K562 (cell line): ENCODE data around the gene B3GALT4. TPM values are rescaled to one million over a fixed set of nuclear protein-coding genes. Genes with fewer than 3 reads are reported as not detected.

Source experiments
- BACH1 ChIP-seq: fragments of 200-800 bp; sonication (Bioruptor generic); IDR thresholded peaks from 2 replicates; pipeline ENCODE4 v1.6.1; 2016; ENCODE audit warnings: missing genetic modification characterization, missing compliant biosample characterization
- E2F3 ChIP-seq: fragments of 250-450 bp; sonication (Bioruptor Pico); IDR thresholded peaks from 2 replicates; pipeline ENCODE4 v1.4.0; 2020; ENCODE audit warnings: mild to moderate bottlenecking
- ETS2 ChIP-seq: IDR thresholded peaks from 2 replicates; pipeline ENCODE4 v1.6.1; 2016; ENCODE audit warnings: borderline replicate concordance, missing genetic modification characterization, mild to moderate bottlenecking, moderate library complexity, missing compliant biosample characterization; ENCODE audit not compliant: poor library complexity, severe bottlenecking
- KAT7 ChIP-seq: sonication (generic); formaldehyde crosslinking; IDR thresholded peaks from 2 replicates; pipeline ENCODE4 v1.8.0; 2022; ENCODE audit warnings: missing genetic modification reagents, mild to moderate bottlenecking, borderline replicate concordance
- MTA3 ChIP-seq: fragments of 450-650 bp; formaldehyde crosslinking; IDR thresholded peaks from 2 replicates; pipeline ENCODE4 v1.6.1; 2017; ENCODE audit warnings: mild to moderate bottlenecking, borderline replicate concordance
- PPARD ChIP-seq: fragments of 250-450 bp; sonication (Bioruptor Pico); IDR thresholded peaks from 2 replicates; pipeline ENCODE4 v1.8.0; 2022; ENCODE audit warnings: inconsistent platforms, mild to moderate bottlenecking, moderate library complexity
- SETDB1 ChIP-seq: IDR thresholded peaks from one replicate; pipeline ENCODE4 v1.6.1; 2012; ENCODE audit warnings: low read length, control low read depth, inconsistent platforms
- SRF ChIP-seq, 2 experiments: fragments of 250-450, 450-650 bp in 1 of 2; sonication (Bioruptor Pico) in 1 of 2; sonication (generic) in 1 of 2; formaldehyde crosslinking; IDR thresholded peaks; 2 replicates each; pipeline versions ENCODE4 v1.5.0 to v1.5.1; 2020 to 2022; ENCODE audit warnings: mild to moderate bottlenecking in 1 of 2, missing genetic modification reagents in 1 of 2
- TBP ChIP-seq: optimal IDR thresholded peaks from 2 replicates; pipeline ENCODE3; 2011; ENCODE audit warnings: low read depth, low read length, improper control_type of control experiment
- TRIM28 ChIP-seq: fragments of 450-650 bp; IDR thresholded peaks from 2 replicates; pipeline ENCODE4 v1.6.1; 2017
- ZC3H4 ChIP-seq: sonication (generic); formaldehyde crosslinking; IDR thresholded peaks from 2 replicates; pipeline ENCODE4 v1.9.0; 2021; ENCODE audit warnings: missing genetic modification reagents, borderline replicate concordance
- polyA plus RNA-seq, 8 experiments: library from polyadenylated mRNA; depleted of rRNA in 4 of 8; stranded (reverse) in 5 of 8; unstranded in 3 of 8; fragments of >200 nt; fragmentation: Nextera tagmentation in 2 of 8; fragmentation: Illumina TruSeq in 1 of 8; extraction: Ambion mirVana in 2 of 8; extraction: Trizol in 1 of 8; gene quantifications; 2 replicates each; pipeline versions ENCODE4 v1.2.1 to v1.2.3, GENCODE V29; 2011 to 2014; ENCODE audit warnings: inconsistent platforms in 1 of 8, missing spikeins in 1 of 8
- total RNA-seq, 7 experiments: library from RNA; depleted of rRNA in 6 of 7; stranded (reverse); fragments of >200 nt in 6 of 7; fragmentation: Illumina TruSeq in 2 of 7; extraction: Trizol in 2 of 7; gene quantifications; 2 replicates each; pipeline versions ENCODE4 v1.2.1 to v1.2.3, GENCODE V29; 2011 to 2021; ENCODE audit warnings: low replicate concordance in 1 of 7
- TF ChIP-seq, protein P1 (sequence below), 2 experiments: fragments of 450-650 bp in 1 of 2; IDR thresholded peaks; 2 replicates each; pipeline ENCODE4 v1.6.1; 2011 to 2017; ENCODE audit warnings: low read depth in 2 of 2, antibody characterized with exemption in 1 of 2, borderline replicate concordance in 1 of 2, low read length in 1 of 2, mild to moderate bottlenecking in 1 of 2, mixed read lengths in 1 of 2; ENCODE audit not compliant: control insufficient read depth in 1 of 2
- TF ChIP-seq, protein P2 (sequence below): sonication (generic); formaldehyde crosslinking; IDR thresholded peaks from 2 replicates; pipeline ENCODE4 v1.8.1; 2022; ENCODE audit warnings: missing genetic modification reagents
- TF ChIP-seq, protein P3 (sequence below): sonication (generic); formaldehyde crosslinking; IDR thresholded peaks from 2 replicates; pipeline ENCODE4 v1.8.1; 2023; ENCODE audit warnings: mild to moderate bottlenecking, missing genetic modification reagents
- TF ChIP-seq, protein P4 (sequence below): sonication (generic); formaldehyde crosslinking; IDR thresholded peaks from 2 replicates; pipeline ENCODE4 v1.8.0; 2023; ENCODE audit warnings: mild to moderate bottlenecking, missing genetic modification reagents

Gene B3GALT4
- total and polyA plus RNA-seq, 9 of the 15 experiments (the other 6 are each of a cell fraction or from before 2014, with no cell fraction given), result 0.11 to 1.3 (median 0.53) TPM; not detected in 1

DNA sequence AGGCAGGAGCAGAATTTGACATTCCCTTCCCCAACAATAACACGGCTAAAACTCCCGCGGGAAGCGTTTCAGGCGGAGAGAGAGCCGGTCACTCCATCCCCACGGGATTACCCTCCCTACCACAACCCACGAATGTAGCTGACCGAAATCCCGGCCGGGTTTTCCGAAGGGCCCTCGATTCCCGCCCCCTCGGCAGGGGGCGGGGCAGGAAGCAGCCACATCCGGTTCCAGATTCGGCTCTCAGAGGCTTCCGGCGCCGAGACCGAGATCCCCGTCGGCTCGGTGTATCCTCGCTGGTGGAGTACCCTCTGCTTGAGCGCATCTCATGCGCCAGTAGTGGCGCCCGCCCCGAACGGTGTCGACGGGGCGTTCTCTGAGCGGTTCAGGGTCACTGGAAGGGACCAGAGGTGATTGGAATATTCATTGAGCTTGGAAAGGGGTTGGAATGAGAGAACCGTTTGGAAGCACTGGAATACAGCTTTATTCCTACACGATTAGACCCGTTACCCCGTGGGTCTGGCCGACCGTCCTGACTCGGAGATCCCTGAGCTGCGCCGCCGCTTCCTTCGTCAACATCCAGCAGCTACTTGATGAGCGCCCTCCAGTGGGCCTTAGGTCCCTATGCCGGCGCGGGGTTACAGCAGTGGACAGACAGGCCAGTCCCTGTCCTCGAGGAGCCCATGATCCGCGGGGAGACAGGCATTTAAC, 22.5 kb downstream of the B3GALT4 start (continued):
- TF ChIP-seq, protein P1, sequence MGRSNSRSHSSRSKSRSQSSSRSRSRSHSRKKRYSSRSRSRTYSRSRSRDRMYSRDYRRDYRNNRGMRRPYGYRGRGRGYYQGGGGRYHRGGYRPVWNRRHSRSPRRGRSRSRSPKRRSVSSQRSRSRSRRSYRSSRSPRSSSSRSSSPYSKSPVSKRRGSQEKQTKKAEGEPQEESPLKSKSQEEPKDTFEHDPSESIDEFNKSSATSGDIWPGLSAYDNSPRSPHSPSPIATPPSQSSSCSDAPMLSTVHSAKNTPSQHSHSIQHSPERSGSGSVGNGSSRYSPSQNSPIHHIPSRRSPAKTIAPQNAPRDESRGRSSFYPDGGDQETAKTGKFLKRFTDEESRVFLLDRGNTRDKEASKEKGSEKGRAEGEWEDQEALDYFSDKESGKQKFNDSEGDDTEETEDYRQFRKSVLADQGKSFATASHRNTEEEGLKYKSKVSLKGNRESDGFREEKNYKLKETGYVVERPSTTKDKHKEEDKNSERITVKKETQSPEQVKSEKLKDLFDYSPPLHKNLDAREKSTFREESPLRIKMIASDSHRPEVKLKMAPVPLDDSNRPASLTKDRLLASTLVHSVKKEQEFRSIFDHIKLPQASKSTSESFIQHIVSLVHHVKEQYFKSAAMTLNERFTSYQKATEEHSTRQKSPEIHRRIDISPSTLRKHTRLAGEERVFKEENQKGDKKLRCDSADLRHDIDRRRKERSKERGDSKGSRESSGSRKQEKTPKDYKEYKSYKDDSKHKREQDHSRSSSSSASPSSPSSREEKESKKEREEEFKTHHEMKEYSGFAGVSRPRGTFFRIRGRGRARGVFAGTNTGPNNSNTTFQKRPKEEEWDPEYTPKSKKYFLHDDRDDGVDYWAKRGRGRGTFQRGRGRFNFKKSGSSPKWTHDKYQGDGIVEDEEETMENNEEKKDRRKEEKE (IDR thresholded peaks at IDR 0.05; ENCODE audit: borderline replicate concordance in 1 of 2, control insufficient read depth in 1 of 2, low read depth in 2 of 2, low read length in 1 of 2), result peak; percentile 16 to 35; a peak in 2 of 4 replicates
- TF ChIP-seq E2F3 (no peak), ZC3H4 (CRISPR knock-in tag) (no peak), ETS2 (no peak), SETDB1 (no peak), BACH1 (tag) (no peak; the same call in 1 of the 2 replicates), PPARD (CRISPR knock-in tag) (no peak), TBP (peak; percentile 76), KAT7 (peak; percentile 78), TRIM28 (peak; percentile 82; the same call in 1 of the 2 replicates), SRF (CRISPR knock-in tag; IDR thresholded peaks at IDR 0.05) (peak; percentile 61 to 65; a peak in 3 of 4 replicates), MTA3 (peak; percentile 84)
- TF ChIP-seq, protein P2, sequence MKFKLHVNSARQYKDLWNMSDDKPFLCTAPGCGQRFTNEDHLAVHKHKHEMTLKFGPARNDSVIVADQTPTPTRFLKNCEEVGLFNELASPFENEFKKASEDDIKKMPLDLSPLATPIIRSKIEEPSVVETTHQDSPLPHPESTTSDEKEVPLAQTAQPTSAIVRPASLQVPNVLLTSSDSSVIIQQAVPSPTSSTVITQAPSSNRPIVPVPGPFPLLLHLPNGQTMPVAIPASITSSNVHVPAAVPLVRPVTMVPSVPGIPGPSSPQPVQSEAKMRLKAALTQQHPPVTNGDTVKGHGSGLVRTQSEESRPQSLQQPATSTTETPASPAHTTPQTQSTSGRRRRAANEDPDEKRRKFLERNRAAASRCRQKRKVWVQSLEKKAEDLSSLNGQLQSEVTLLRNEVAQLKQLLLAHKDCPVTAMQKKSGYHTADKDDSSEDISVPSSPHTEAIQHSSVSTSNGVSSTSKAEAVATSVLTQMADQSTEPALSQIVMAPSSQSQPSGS, result no peak
- TF ChIP-seq, protein P3, sequence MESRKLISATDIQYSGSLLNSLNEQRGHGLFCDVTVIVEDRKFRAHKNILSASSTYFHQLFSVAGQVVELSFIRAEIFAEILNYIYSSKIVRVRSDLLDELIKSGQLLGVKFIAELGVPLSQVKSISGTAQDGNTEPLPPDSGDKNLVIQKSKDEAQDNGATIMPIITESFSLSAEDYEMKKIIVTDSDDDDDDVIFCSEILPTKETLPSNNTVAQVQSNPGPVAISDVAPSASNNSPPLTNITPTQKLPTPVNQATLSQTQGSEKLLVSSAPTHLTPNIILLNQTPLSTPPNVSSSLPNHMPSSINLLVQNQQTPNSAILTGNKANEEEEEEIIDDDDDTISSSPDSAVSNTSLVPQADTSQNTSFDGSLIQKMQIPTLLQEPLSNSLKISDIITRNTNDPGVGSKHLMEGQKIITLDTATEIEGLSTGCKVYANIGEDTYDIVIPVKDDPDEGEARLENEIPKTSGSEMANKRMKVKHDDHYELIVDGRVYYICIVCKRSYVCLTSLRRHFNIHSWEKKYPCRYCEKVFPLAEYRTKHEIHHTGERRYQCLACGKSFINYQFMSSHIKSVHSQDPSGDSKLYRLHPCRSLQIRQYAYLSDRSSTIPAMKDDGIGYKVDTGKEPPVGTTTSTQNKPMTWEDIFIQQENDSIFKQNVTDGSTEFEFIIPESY, result no peak; the same call in 1 of the 2 replicates
- TF ChIP-seq, protein P4, sequence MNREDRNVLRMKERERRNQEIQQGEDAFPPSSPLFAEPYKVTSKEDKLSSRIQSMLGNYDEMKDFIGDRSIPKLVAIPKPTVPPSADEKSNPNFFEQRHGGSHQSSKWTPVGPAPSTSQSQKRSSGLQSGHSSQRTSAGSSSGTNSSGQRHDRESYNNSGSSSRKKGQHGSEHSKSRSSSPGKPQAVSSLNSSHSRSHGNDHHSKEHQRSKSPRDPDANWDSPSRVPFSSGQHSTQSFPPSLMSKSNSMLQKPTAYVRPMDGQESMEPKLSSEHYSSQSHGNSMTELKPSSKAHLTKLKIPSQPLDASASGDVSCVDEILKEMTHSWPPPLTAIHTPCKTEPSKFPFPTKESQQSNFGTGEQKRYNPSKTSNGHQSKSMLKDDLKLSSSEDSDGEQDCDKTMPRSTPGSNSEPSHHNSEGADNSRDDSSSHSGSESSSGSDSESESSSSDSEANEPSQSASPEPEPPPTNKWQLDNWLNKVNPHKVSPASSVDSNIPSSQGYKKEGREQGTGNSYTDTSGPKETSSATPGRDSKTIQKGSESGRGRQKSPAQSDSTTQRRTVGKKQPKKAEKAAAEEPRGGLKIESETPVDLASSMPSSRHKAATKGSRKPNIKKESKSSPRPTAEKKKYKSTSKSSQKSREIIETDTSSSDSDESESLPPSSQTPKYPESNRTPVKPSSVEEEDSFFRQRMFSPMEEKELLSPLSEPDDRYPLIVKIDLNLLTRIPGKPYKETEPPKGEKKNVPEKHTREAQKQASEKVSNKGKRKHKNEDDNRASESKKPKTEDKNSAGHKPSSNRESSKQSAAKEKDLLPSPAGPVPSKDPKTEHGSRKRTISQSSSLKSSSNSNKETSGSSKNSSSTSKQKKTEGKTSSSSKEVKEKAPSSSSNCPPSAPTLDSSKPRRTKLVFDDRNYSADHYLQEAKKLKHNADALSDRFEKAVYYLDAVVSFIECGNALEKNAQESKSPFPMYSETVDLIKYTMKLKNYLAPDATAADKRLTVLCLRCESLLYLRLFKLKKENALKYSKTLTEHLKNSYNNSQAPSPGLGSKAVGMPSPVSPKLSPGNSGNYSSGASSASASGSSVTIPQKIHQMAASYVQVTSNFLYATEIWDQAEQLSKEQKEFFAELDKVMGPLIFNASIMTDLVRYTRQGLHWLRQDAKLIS, result peak; percentile 92
